B cell (primary cell): ENCODE data around the gene TMEM235. TPM values are rescaled to one million over a fixed set of nuclear protein-coding genes. Genes with fewer than 3 reads are reported as not detected.

Source experiments
- ATAC-seq: fragments of 200-7000 bp; cut with Tn5 transposase; one replicate; pipeline ENCODE4 v1.10.0; 2021; ENCODE audit warnings: low read depth, mild to moderate bottlenecking, moderate number of reproducible peaks, moderate library complexity
- CTCF ChIA-PET: fragments of 350-600 bp; sonication (Branson Sonifier 250); formaldehyde crosslinking; loops from one replicate; lab custom pipeline; 2021; ENCODE audit warnings: antibody characterized with exemption, inconsistent platforms; lab: Charles Lee
- POLR2A ChIA-PET: fragments of 350-600 bp; sonication (Branson Sonifier 250); formaldehyde crosslinking; loops from one replicate; lab custom pipeline; 2021; ENCODE audit warnings: antibody characterized with exemption; lab: Charles Lee
- DNase-seq: peaks from one replicate; pipeline ENCODE4 v3.0.0; 2013
- H2AFZ ChIP-seq: 2 replicates; pipeline ENCODE4 v1.6.1; 2012; ENCODE audit warnings: mild to moderate bottlenecking, low read depth, low read length; ENCODE audit not compliant: insufficient read depth, poor library complexity, severe bottlenecking
- H3K27ac ChIP-seq, 2 donors: 1 replicate in 1 of 2; 2 replicates in 1 of 2; pipeline ENCODE4 v1.5.1; 2012 to 2013; ENCODE audit warnings: low read length in 2 of 2, mild to moderate bottlenecking in 2 of 2, moderate library complexity in 1 of 2
- H3K27me3 ChIP-seq, 4 experiments: fragments of 200-600 bp in 1 of 4; sonication (generic) in 1 of 4; replicated peaks in 1 of 4; 1 replicate in 2 of 4; 2 replicates in 2 of 4; pipeline versions ENCODE4 v1.6.1 to v1.7.0; 2013 to 2016; ENCODE audit warnings: low read length in 3 of 4, mild to moderate bottlenecking in 2 of 4, mixed read lengths in 1 of 4, moderate library complexity in 1 of 4; ENCODE audit not compliant: insufficient read depth in 4 of 4, control insufficient read depth in 3 of 4; ENCODE audit errors: control extremely low read depth in 1 of 4
- H3K36me3 ChIP-seq, 2 experiments: replicated peaks in 1 of 2; 1 replicate in 1 of 2; 2 replicates in 1 of 2; pipeline versions ENCODE4 v1.6.1 to v1.7.1; 2013; ENCODE audit warnings: low read length in 1 of 2; ENCODE audit not compliant: insufficient read depth in 2 of 2, control insufficient read depth in 1 of 2; ENCODE audit errors: control extremely low read depth in 1 of 2, extremely low read depth in 1 of 2
- H3K4me1 ChIP-seq, 2 donors: fragments of 200-600 bp in 1 of 2; sonication (generic) in 1 of 2; 1 replicate in 1 of 2; 2 replicates in 1 of 2; pipeline versions ENCODE4 v1.5.1 to v1.6.1; 2013 to 2017; ENCODE audit warnings: low read length in 2 of 2; ENCODE audit not compliant: control insufficient read depth in 2 of 2, insufficient read depth in 2 of 2
- H3K4me2 ChIP-seq: replicated peaks from 2 replicates; pipeline ENCODE3; 2012; ENCODE audit warnings: mild to moderate bottlenecking, low read depth, low read length; ENCODE audit not compliant: poor library complexity, severe bottlenecking
- H3K4me3 ChIP-seq, 5 experiments: fragments of 200-600 bp in 1 of 5; sonication (generic) in 1 of 5; 1 replicate in 3 of 5; 2 replicates in 2 of 5; pipeline versions ENCODE4 v1.5.1 to v1.7.0; 2011 to 2016; ENCODE audit warnings: low read length in 4 of 5, mild to moderate bottlenecking in 4 of 5, low read depth in 2 of 5, control low read depth in 1 of 5, moderate library complexity in 1 of 5; ENCODE audit not compliant: insufficient read depth in 1 of 5; ENCODE audit errors: control extremely low read depth in 1 of 5, extremely low read depth in 1 of 5
- H3K79me2 ChIP-seq: fragments of 200-600 bp; sonication (generic); one replicate; pipeline ENCODE4 v1.6.0; 2016; ENCODE audit warnings: low read length; ENCODE audit not compliant: control insufficient read depth, insufficient read depth
- H3K9ac ChIP-seq: fragments of 200-600 bp; sonication (generic); 2 replicates; pipeline ENCODE4 v1.6.1; 2017; ENCODE audit warnings: mild to moderate bottlenecking, low read length, moderate library complexity
- H3K9me3 ChIP-seq, 3 donors: one replicate each; pipeline versions ENCODE4 v1.6.1 to v1.7.1; 2013; ENCODE audit warnings: low read length in 2 of 3; ENCODE audit not compliant: control insufficient read depth in 2 of 3, insufficient read depth in 1 of 3; ENCODE audit errors: control extremely low read depth in 1 of 3
- H4K20me1 ChIP-seq: 2 replicates; pipeline ENCODE4 v1.6.0; 2012; ENCODE audit warnings: mild to moderate bottlenecking, low read length; ENCODE audit not compliant: insufficient read depth, control insufficient read depth, poor library complexity, severe bottlenecking
- H3K27ac Mint-ChIP-seq: one replicate; pipeline ENCODE4 v1.8.0; 2021; ENCODE audit warnings: mixed read lengths
- H3K27me3 Mint-ChIP-seq: one replicate; pipeline ENCODE4 v1.8.0; 2021; ENCODE audit warnings: mixed read lengths
- H3K4me1 Mint-ChIP-seq: one replicate; pipeline ENCODE4 v1.8.0; 2021; ENCODE audit warnings: mixed read lengths
- H3K4me3 Mint-ChIP-seq: one replicate; pipeline ENCODE4 v1.8.0; 2021; ENCODE audit warnings: mixed read lengths
- H3K9me3 Mint-ChIP-seq: one replicate; pipeline ENCODE4 v1.8.0; 2022; ENCODE audit warnings: mixed read lengths; ENCODE audit not compliant: insufficient read depth
- CTCF ChIP-seq: fragments of 200-600 bp; IDR thresholded peaks from one replicate; pipeline ENCODE4 v1.8.0; 2022; ENCODE audit warnings: antibody characterized with exemption, mild to moderate bottlenecking
- EZH2 ChIP-seq: IDR thresholded peaks from 2 replicates; pipeline ENCODE4 v1.6.1; 2012; ENCODE audit warnings: borderline replicate concordance, low read depth, mild to moderate bottlenecking, moderate library complexity, low read length; ENCODE audit not compliant: insufficient read depth, poor library complexity, severe bottlenecking
- WGBS: methylation state at CpG from one replicate; pipeline ENCODE4 v1.1.5; 2013; ENCODE audit warnings: missing lambda C conversion rate; ENCODE audit not compliant: insufficient coverage; 5-methylcytosine and 5-hydroxymethylcytosine counted together
- intact Hi-C: fragments of 100-400 bp; cut with micrococcal nuclease; formaldehyde crosslinking; loops from one replicate; pipeline ENCODE4 v1.10.0; 2022
- polyA plus RNA-seq: library from polyadenylated mRNA; depleted of rRNA; stranded (reverse); fragments of >200 nt; gene quantifications from 2 replicates; pipeline ENCODE4 v1.2.3, GENCODE V29; 2012
- total RNA-seq, 2 donors: library from RNA; stranded (reverse); fragments of 120-200 nt in 1 of 2; gene quantifications; 1 replicate in 1 of 2; 2 replicates in 1 of 2; pipeline versions ENCODE4 v1.2.3 to v1.2.4, GENCODE V29; 2013 to 2022

Gene TMEM235
- total and polyA plus RNA-seq, 2 donors (not counting 1 experiment from before 2014, with no cell fraction given) = not detected

GRCh38 chr17:78225088-78225865, 6.2 kb upstream of the TMEM235 start:
- H3K27me3 ChIP-seq = peaks cover 0 to 30% (median 7%) of the 10 kb centered on the region in 4 experiments
- TF ChIP-seq EZH2 (no peak), CTCF (no peak)
- H3K36me3 ChIP-seq = no peaks in the 10 kb centered on the region
- no peak for ATAC-seq
- H2AFZ ChIP-seq = no peak overlapping the region
- WGBS = 98% methylated on average over 9 of the region's 16 CpGs
- Mint-ChIP-seq H3K9me3 (no peaks in the 10 kb centered on the region), H3K27me3 (peaks cover 4% of the 10 kb centered on the region), H3K4me3 (no peak overlapping the region), H3K27ac (no peak overlapping the region), H3K4me1 (no peaks in the 10 kb centered on the region)
- POLR2A ChIA-PET = no interaction called here
- no peak overlapping the region for H3K27ac ChIP-seq
- no peak for DNase-seq
- no peaks in the 10 kb centered on the region for H4K20me1 ChIP-seq
- no peak overlapping the region for H3K4me3 ChIP-seq
- no peaks in the 10 kb centered on the region for H3K79me2 ChIP-seq
- no peak overlapping the region for H3K4me2 ChIP-seq
- CTCF ChIA-PET = interaction anchor here (0.5 to 2.5 kb wide), 3 partner anchors 24 to 1022 kb away, joined by 3 to 9 read pairs (median 3); no protein-coding TSS in a partner anchor
- intact Hi-C loops = no loop called here
- peaks cover 0 to 7% (median 0%) of the 10 kb centered on the region in 3 donors for H3K9me3 ChIP-seq
- H3K4me1 ChIP-seq = peaks cover 5 to 8% of the 10 kb centered on the region in 2 donors
- no peak overlapping the region for H3K9ac ChIP-seq
